Stimulated activated CD8-positive, alpha-beta memory T cell treated with anti-CD3 and anti-CD28 coated beads, Interleukin-4, amount 100 ng/mL, for 1 hour (primary cell): ENCODE results near the gene DNAJC30.

Experiments used
- DNase-seq, 2 donors: peaks; one replicate each; pipeline ENCODE4 v3.0.0-alpha.2; 2020; ENCODE audit warnings: low read depth in 2 of 2, low spot score in 1 of 2

DNAJC30 gene

DNA sequence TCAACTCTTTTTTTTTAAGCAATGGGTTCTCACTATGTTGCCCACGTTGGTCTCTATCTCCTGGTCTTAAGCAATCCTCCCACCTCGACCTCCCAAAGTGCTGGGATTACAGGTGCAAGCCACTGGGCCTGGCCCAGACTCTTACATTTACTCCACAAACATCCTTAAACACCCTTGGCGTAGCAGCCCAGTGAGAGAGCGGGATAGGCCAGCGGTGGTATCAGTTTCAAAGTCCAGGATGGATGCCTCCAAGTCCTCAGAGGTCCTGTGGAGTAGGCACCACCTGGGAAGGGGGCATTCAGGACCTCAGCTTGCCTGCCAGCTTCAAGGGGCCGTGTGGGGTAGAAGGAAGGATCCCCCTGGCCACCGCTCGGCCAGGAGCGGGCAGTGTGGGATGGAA lies 33.7 kb downstream of the DNAJC30 start:
- no peak for DNase-seq

DNA sequence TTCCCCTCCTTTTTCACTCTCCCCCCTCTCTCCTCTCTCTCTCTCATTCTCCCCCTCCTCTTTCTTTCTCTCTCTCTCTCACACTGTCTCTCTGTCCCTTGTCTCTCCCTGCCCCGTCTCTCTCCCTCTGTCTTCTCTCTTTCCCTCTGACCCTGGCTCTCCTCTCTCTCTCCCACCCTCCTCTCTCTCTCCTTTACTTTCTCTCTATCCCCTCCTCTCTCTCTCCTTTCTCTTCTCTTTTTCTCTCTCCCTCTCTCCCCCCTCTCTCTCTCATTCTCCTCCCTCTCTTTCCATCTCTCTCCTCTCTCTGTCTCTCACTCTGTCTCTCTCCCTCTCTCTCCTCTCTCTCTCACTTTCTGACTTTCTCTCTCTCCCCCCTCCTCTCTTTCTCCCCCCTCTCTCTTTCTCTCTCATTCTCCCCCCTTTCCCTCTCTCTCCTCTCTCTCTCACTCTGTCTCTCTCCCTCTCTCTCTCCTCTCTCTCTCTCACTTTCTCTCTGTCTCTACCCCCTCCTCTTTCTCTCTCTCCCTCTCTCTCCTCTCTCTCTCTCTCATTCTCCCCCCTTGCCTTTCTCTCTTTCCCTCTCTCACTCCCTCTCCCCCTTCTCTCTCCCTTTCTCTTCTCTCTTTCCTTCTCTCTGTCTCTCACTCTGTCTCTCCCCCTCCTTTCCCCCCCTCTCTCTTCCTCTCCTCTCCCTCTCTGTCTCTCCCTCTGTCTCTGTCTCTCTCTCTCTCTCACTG lies 34.5 kb downstream of the DNAJC30 start:
- no peak for DNase-seq

DNA sequence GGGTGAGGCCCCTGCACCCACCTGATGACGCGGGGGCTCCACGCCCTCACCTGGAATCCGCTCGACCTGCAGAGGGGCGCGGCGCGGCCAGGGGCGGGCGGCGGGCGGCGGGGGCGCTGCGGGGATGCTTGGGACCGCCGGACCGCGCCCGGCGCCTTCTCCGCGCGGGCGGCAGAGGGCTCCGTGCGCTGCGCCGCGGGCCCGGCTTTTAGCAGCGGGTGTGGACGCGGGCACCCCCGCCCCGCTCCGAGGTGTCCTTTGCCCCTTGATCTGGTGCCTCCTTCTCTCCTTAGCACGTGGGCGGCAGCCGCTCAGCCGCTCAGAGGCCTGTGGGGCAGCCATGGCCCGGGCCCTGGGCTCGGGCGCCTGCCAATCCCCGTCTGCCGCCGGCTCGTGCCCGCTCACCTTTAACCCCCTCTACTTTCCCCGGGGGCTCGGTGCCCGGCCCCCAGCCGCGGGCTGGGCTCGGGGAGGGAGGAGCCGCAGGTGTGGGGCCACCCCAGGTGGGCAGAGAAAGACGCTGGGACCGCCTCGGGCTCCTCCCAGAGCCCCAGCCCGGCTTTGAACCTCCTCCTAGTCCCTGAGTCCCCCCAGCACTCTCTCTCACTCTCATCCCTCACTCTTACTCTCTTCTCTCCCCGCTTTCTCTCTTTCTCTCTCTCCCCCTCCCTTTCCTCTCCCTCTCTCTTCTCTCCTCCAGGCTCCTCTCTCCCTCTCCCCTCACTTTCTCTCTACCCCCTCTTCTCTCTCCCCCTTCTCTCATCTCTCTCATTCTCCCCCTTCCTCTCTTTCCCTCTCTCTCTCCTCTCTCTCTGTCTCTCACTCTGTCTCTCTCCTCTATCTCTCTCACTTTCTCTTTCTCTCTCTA lies 35.3 kb downstream of the DNAJC30 start:
- no peak for DNase-seq

- no peak for DNase-seq
Observed at GRCh38 chr7:73646785-73647724, 36.2 kb downstream of the DNAJC30 start.

DNA sequence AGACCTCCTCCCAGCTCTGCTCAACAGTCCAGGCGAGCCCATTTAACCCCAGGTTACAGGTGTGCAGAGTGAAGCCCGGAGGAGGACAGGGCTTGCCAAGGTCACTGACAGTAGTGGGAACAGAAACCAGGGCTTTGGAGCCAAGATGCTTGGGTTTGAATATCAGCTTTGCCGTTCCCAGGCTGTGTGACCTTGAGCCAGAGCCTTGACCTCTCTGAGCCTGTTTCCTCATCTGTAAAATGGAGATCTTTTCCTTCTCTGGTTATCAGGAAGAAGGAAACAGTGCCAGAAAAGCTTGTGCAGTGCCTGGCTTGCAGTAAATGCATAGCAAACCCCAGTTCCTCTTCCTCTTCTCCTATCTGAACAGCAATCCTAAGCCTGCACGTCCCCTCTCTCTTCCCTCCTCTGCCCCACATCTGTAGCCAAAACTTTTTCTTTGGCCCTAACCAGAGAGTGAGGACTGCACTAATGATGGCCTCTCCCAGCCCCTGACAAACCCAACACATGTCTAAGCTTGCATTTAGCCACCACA lies 37.5 kb downstream of the DNAJC30 start:
- DNase-seq: no peak

- DNase-seq: no peak
Observed at GRCh38 chr7:73644688-73645286, 38.5 kb downstream of the DNAJC30 start.

GRCh38 chr7:73642834-73643233 lies 40.4 kb downstream of the DNAJC30 start:
- DNase-seq: no peak

- no peak for DNase-seq
Observed at GRCh38 chr7:73638911-73639310, 44.3 kb downstream of the DNAJC30 start.

DNA sequence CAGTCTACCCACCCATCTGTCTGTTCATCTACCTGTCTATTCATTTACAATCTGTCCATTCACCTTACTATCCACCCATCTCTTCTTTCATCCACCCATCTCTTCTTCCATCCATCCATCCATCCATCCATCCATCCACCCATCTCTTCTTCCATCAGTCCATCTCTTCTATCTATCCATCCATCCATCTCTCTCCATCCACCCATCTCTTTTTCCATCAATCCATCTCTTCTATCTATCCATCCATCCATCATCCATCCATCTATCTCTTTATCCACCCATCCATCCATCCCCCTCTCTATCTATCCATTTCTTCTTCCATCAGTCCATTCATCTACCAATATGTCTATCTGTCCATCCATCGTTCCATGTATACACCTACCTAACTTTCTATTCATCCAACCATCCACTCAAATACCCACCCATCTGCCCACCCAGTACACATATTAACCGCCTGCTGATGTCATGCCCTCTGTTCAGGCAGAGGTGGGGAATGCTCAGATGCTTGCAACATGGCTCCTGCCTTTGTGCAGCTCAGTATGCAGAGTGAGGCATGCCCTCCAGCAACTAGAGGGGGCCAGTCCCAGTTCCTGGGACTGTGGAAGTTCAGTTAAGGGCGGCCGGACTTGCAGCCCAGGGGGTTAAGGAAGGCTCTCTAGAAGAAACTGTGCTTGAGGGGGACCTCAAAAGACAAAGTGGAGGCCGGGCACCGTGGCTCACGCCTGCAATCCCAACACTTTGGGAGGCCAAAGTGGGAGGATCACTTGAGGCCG lies 47.6 kb downstream of the DNAJC30 start:
- no peak for DNase-seq

- DNase-seq: no peak
Observed at GRCh38 chr7:73633844-73634243, 49.4 kb downstream of the DNAJC30 start.

DNA sequence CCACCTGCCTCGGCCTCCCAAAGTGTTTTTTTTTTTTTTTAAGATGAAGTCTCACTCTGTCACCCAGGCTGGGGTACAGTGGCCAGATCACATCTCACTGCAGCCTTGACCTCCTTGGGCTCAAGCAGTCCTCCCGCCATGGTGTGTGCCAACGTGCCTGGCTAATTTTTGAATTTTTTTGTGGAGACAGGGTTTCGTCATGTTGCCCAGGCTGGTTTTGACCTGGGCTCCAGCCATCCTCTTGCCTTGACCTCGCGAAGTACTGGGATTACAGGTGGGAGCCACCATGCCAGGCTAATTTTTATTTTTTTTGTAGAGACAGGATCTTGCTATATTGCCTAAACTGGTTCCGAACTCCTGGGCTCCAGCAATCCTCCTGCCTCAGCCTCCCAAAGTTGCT lies 49.9 kb downstream of the DNAJC30 start:
- no peak for DNase-seq

GRCh38 chr7:73631558-73631957 lies 51.7 kb downstream of the DNAJC30 start:
- no peak for DNase-seq
